Inferior parietal cortex (tissue), 1 donor: ENCODE measurements around the gene TMEM183A.

Experiments
- DNase-seq: peaks from one replicate; pipeline ENCODE4 v3.0.0-alpha.2; 2016; ENCODE audit errors: extremely low spot score

Gene TMEM183A

GRCh38 chr1:203045821-203046594, 38.8 kb downstream of the TMEM183A start:
- DNase-seq = no peak

- DNase-seq = no peak
Measured at GRCh38 chr1:203046984-203047630, 39.9 kb downstream of the TMEM183A start.

- no peak for DNase-seq
Measured at GRCh38 chr1:203048086-203048485, 40.9 kb downstream of the TMEM183A start.

GRCh38 chr1:203048555-203049051, 41.4 kb downstream of the TMEM183A start:
- no peak for DNase-seq

- no peak for DNase-seq
Measured at GRCh38 chr1:203049077-203049476, 41.9 kb downstream of the TMEM183A start.

GRCh38 chr1:203049576-203050180, 42.5 kb downstream of the TMEM183A start:
- no peak for DNase-seq

GRCh38 chr1:203050826-203051225, 43.7 kb downstream of the TMEM183A start:
- DNase-seq = no peak

GRCh38 chr1:203051841-203052324, 44.7 kb downstream of the TMEM183A start:
- no peak for DNase-seq

GRCh38 chr1:203052601-203053000, 45.4 kb downstream of the TMEM183A start:
- no peak for DNase-seq

- DNase-seq = no peak
Measured at GRCh38 chr1:203054184-203054583, 47.0 kb downstream of the TMEM183A start.

- no peak for DNase-seq
Measured at GRCh38 chr1:203054642-203055041, 47.5 kb downstream of the TMEM183A start.

GRCh38 chr1:203055161-203055799, 48.1 kb downstream of the TMEM183A start:
- DNase-seq = no peak

- DNase-seq = no peak
Measured at GRCh38 chr1:203056012-203056411, 48.8 kb downstream of the TMEM183A start.

GRCh38 chr1:203056516-203056915, 49.3 kb downstream of the TMEM183A start:
- DNase-seq = no peak

GRCh38 chr1:203057911-203058675, 50.9 kb downstream of the TMEM183A start:
- DNase-seq = no peak

- no peak for DNase-seq
Measured at GRCh38 chr1:203058676-203058935, 51.4 kb downstream of the TMEM183A start.

- DNase-seq = no peak
Measured at GRCh38 chr1:203059485-203059884, 52.3 kb downstream of the TMEM183A start.

- DNase-seq = no peak
Measured at GRCh38 chr1:203060115-203060514, 52.9 kb downstream of the TMEM183A start.

GRCh38 chr1:203063287-203063686, 56.1 kb downstream of the TMEM183A start:
- DNase-seq = no peak

GRCh38 chr1:203065191-203065590, 58.0 kb downstream of the TMEM183A start:
- DNase-seq = no peak

- DNase-seq = no peak
Measured at GRCh38 chr1:203065986-203066385, 58.8 kb downstream of the TMEM183A start.

- DNase-seq = no peak
Measured at GRCh38 chr1:203066965-203067364, 59.8 kb downstream of the TMEM183A start.
